Medulla oblongata (tissue), 1 donor: ENCODE data around the gene SND1.

Source experiments
- DNase-seq: peaks from one replicate; pipeline ENCODE4 v3.0.0-alpha.2; 2015; ENCODE audit errors: extremely low spot score

Gene SND1

GRCh38 chr7:127730658-127731276 lies 78.8 kb downstream of the SND1 start:
- no peak for DNase-seq

GRCh38 chr7:127731431-127732080 lies 79.6 kb downstream of the SND1 start:
- no peak for DNase-seq

- peak; percentile 37 for DNase-seq
These were observed 80.3 kb downstream of the SND1 start for GRCh38 chr7:127732306-127732705.

- DNase-seq, result no peak
These were observed 82.0 kb downstream of the SND1 start for GRCh38 chr7:127733986-127734385.

GRCh38 chr7:127736511-127736910 lies 84.5 kb downstream of the SND1 start:
- DNase-seq, result no peak

GRCh38 chr7:127738859-127739258 lies 86.9 kb downstream of the SND1 start:
- DNase-seq, result no peak

- DNase-seq, result no peak
These were observed 89.9 kb downstream of the SND1 start for GRCh38 chr7:127741764-127742375.

GRCh38 chr7:127745445-127745844 lies 93.5 kb downstream of the SND1 start:
- DNase-seq, result no peak

GRCh38 chr7:127751062-127751461 lies 99.1 kb downstream of the SND1 start:
- no peak for DNase-seq

- DNase-seq, result no peak
These were observed 99.8 kb downstream of the SND1 start for GRCh38 chr7:127751490-127752448.

GRCh38 chr7:127752829-127753228 lies 100.8 kb downstream of the SND1 start:
- DNase-seq, result no peak

- no peak for DNase-seq
These were observed 102.5 kb downstream of the SND1 start for GRCh38 chr7:127754457-127754856.

GRCh38 chr7:127755521-127755920 lies 103.5 kb downstream of the SND1 start:
- DNase-seq, result peak; percentile 49

GRCh38 chr7:127755965-127756364 lies 104.0 kb downstream of the SND1 start:
- DNase-seq, result no peak

GRCh38 chr7:127758105-127758504 lies 106.1 kb downstream of the SND1 start:
- no peak for DNase-seq

GRCh38 chr7:127758845-127759244 lies 106.9 kb downstream of the SND1 start:
- DNase-seq, result no peak

- DNase-seq, result no peak
These were observed 108.0 kb downstream of the SND1 start for GRCh38 chr7:127759945-127760421.

- no peak for DNase-seq
These were observed 108.5 kb downstream of the SND1 start for GRCh38 chr7:127760436-127761031.

GRCh38 chr7:127761196-127761595 lies 109.2 kb downstream of the SND1 start:
- no peak for DNase-seq

- DNase-seq, result no peak
These were observed 112.7 kb downstream of the SND1 start for GRCh38 chr7:127764681-127765080.

GRCh38 chr7:127765150-127765549 lies 113.2 kb downstream of the SND1 start:
- no peak for DNase-seq
